Prostate gland (tissue), 2 donors: ENCODE results near the gene CHRNG. TPM values are rescaled to one million over a fixed set of nuclear protein-coding genes. Genes with fewer than 3 reads are reported as not detected.

ENCODE experiments used
- DNase-seq: peaks from one replicate; pipeline ENCODE4 v3.0.0-alpha.2; 2019; ENCODE audit warnings: low spot score
- H3K27ac ChIP-seq, 2 donors: fragments of 200-600 bp; sonication (generic); 2 replicates each; pipeline ENCODE4 v1.5.1; 2017 to 2019
- H3K27me3 ChIP-seq: fragments of 200-600 bp; sonication (generic); replicated peaks from 2 replicates; pipeline ENCODE4 v1.5.1; 2019; ENCODE audit not compliant: insufficient read depth
- H3K36me3 ChIP-seq, 2 donors: fragments of 200-600 bp; sonication (generic); 1 replicate in 1 of 2; 2 replicates in 1 of 2; pipeline versions ENCODE4 v1.5.1 to v1.8.1; 2017 to 2019
- H3K4me1 ChIP-seq: fragments of 200-600 bp; sonication (generic); replicated peaks from 2 replicates; pipeline ENCODE4 v1.5.1; 2019
- H3K4me3 ChIP-seq, 2 donors: fragments of 200-600 bp; sonication (generic); 2 replicates each; pipeline ENCODE4 v1.5.1; 2017 to 2019
- H3K9me3 ChIP-seq: fragments of 200-600 bp; sonication (generic); 2 replicates; pipeline ENCODE4 v1.5.1; 2017
- CTCF ChIP-seq, 4 experiments: fragments of 200-600 bp in 2 of 4; fragments of 450-650 bp in 2 of 4; sonication (generic) in 2 of 4; IDR thresholded peaks; 1 replicate in 3 of 4; 2 replicates in 1 of 4; pipeline ENCODE4 v1.5.1; 2016 to 2019; ENCODE audit warnings: antibody characterized with exemption in 4 of 4, mild to moderate bottlenecking in 2 of 4, moderate library complexity in 2 of 4
- POLR2A ChIP-seq: fragments of 450-650 bp; IDR thresholded peaks from one replicate; pipeline ENCODE4 v1.6.1; 2016; ENCODE audit warnings: antibody characterized with exemption, mild to moderate bottlenecking
- POLR2AphosphoS5 ChIP-seq: sonication (generic); formaldehyde crosslinking; IDR thresholded peaks from one replicate; pipeline ENCODE4 v1.6.1; 2017; ENCODE audit warnings: antibody characterized with exemption
- WGBS: methylation state at CpG from one replicate; pipeline ENCODE4 v1.1.5; 2018; 5-methylcytosine and 5-hydroxymethylcytosine counted together
- intact Hi-C: fragments of 100-400 bp; cut with DNase I; formaldehyde crosslinking; loops from one replicate; pipeline ENCODE4 v1.14.2; 2022
- total RNA-seq, 2 donors: library from RNA; depleted of rRNA; stranded (reverse); fragments of >200 nt; gene quantifications; one replicate each; pipeline ENCODE4 v1.1.0, GENCODE V29; 2016

CHRNG gene
- total RNA-seq, 2 donors from 2014 or later = not detected

GRCh38 chr2:232496501-232497270 lies 42.8 kb upstream of the CHRNG start:
- Histone ChIP-seq H3K4me3 (no peak overlapping the region), H3K36me3 (no peaks in the 10 kb centered on the region), H3K9me3 (no peaks in the 10 kb centered on the region), H3K27me3 (no peaks in the 10 kb centered on the region), H3K27ac (no peak overlapping the region), H3K4me1 (no peaks in the 10 kb centered on the region)
- TF ChIP-seq POLR2AphosphoS5 (no peak), POLR2A (no peak), CTCF (IDR thresholded peaks at IDR 0.05) (no peak)
- DNase-seq = no peak
- 77% methylated on average over 16 of the region's 20 CpGs for WGBS
- intact Hi-C loops = no loop called here

GRCh38 chr2:232497348-232497747 lies 42.1 kb upstream of the CHRNG start:
- no peak for TF ChIP-seq CTCF (IDR thresholded peaks at IDR 0.05)
- no peak for TF ChIP-seq POLR2AphosphoS5
- TF ChIP-seq POLR2A = no peak
- Histone ChIP-seq H3K4me1 (no peaks in the 10 kb centered on the region), H3K27ac (no peak overlapping the region), H3K36me3 (no peaks in the 10 kb centered on the region), H3K27me3 (no peaks in the 10 kb centered on the region), H3K9me3 (no peaks in the 10 kb centered on the region), H3K4me3 (no peak overlapping the region)
- 82% methylated on average over 13 of the region's 13 CpGs for WGBS
- no peak for DNase-seq
- intact Hi-C loops = no loop called here

- intact Hi-C loops = no loop called here
- no peaks in the 10 kb centered on the region for H3K27me3 ChIP-seq
- H3K4me1 ChIP-seq = no peaks in the 10 kb centered on the region
- 97% methylated on average over 3 of the region's 3 CpGs for WGBS
- H3K27ac ChIP-seq = no peak overlapping the region
- TF ChIP-seq CTCF (IDR thresholded peaks at IDR 0.05) (no peak), POLR2A (no peak), POLR2AphosphoS5 (no peak)
- H3K36me3 ChIP-seq = no peaks in the 10 kb centered on the region
- no peak for DNase-seq
- H3K4me3 ChIP-seq = no peak overlapping the region
- H3K9me3 ChIP-seq = no peaks in the 10 kb centered on the region
These were observed 41.0 kb upstream of the CHRNG start for GRCh38 chr2:232498452-232498851.

- intact Hi-C loops = no loop called here
- TF ChIP-seq POLR2AphosphoS5 (no peak), POLR2A (no peak), CTCF (IDR thresholded peaks at IDR 0.05) (no peak)
- Histone ChIP-seq H3K4me3 (no peak overlapping the region), H3K27me3 (no peaks in the 10 kb centered on the region), H3K9me3 (no peaks in the 10 kb centered on the region), H3K4me1 (no peaks in the 10 kb centered on the region), H3K36me3 (no peaks in the 10 kb centered on the region), H3K27ac (no peak overlapping the region)
- no peak for DNase-seq
- 84% methylated on average over 9 of the region's 9 CpGs for WGBS
These were observed 38.1 kb upstream of the CHRNG start for GRCh38 chr2:232501331-232501771.

- TF ChIP-seq POLR2AphosphoS5 (no peak), POLR2A (no peak), CTCF (IDR thresholded peaks at IDR 0.05) (no peak)
- Histone ChIP-seq H3K36me3 (no peaks in the 10 kb centered on the region), H3K9me3 (no peaks in the 10 kb centered on the region), H3K27ac (no peak overlapping the region), H3K4me3 (no peak overlapping the region), H3K4me1 (no peaks in the 10 kb centered on the region), H3K27me3 (no peaks in the 10 kb centered on the region)
- no peak for DNase-seq
- intact Hi-C loops = no loop called here
- 67% methylated on average over 10 of the region's 10 CpGs for WGBS
These were observed 37.6 kb upstream of the CHRNG start for GRCh38 chr2:232501794-232502390.
